Vagina (tissue), 2 donors: ENCODE results near the gene GTPBP6. TPM values are rescaled to one million over a fixed set of nuclear protein-coding genes. Genes with fewer than 3 reads are reported as not detected.

Source experiments
- DNase-seq, 2 donors: peaks; one replicate each; pipeline ENCODE4 v3.0.0-alpha.2; 2017; ENCODE audit errors: extremely low spot score in 2 of 2
- H3K27ac ChIP-seq: fragments of 200-600 bp; sonication (generic); one replicate; pipeline ENCODE4 v1.5.1; 2019
- H3K27me3 ChIP-seq: fragments of 200-600 bp; sonication (generic); one replicate; pipeline ENCODE4 v1.5.1; 2019
- H3K36me3 ChIP-seq, 2 donors: fragments of 200-600 bp; sonication (generic); one replicate each; pipeline ENCODE4 v1.5.1; 2017 to 2019
- H3K4me1 ChIP-seq: fragments of 200-600 bp; sonication (generic); one replicate; pipeline ENCODE4 v1.5.1; 2019
- H3K4me3 ChIP-seq, 2 donors: fragments of 200-600 bp; sonication (generic); 1 replicate in 1 of 2; 2 replicates in 1 of 2; pipeline ENCODE4 v1.5.1; 2016 to 2019
- H3K9me3 ChIP-seq: fragments of 200-600 bp; sonication (generic); one replicate; pipeline ENCODE4 v1.5.1; 2019
- CTCF ChIP-seq, 3 experiments: fragments of 450-650 bp in 2 of 3; fragments of 200-600 bp in 1 of 3; sonication (generic) in 1 of 3; IDR thresholded peaks; one replicate each; pipeline ENCODE4 v1.5.1; 2017 to 2019; ENCODE audit warnings: antibody characterized with exemption in 3 of 3, mild to moderate bottlenecking in 2 of 3, moderate library complexity in 2 of 3
- POLR2A ChIP-seq, 2 donors: fragments of 450-650 bp; IDR thresholded peaks; one replicate each; pipeline ENCODE4 v1.6.1; 2017; ENCODE audit warnings: antibody characterized with exemption in 2 of 2, mild to moderate bottlenecking in 2 of 2, moderate library complexity in 2 of 2
- POLR2AphosphoS5 ChIP-seq, 2 donors: sonication (generic); formaldehyde crosslinking; IDR thresholded peaks; one replicate each; pipeline ENCODE4 v1.9.0; 2017; ENCODE audit warnings: antibody characterized with exemption in 2 of 2, mild to moderate bottlenecking in 2 of 2, low read depth in 1 of 2; ENCODE audit not compliant: insufficient read depth in 1 of 2
- intact Hi-C: fragments of 100-400 bp; cut with DNase I; formaldehyde crosslinking; loops from one replicate; pipeline ENCODE4 v1.15.1; 2023
- total RNA-seq: library from RNA; depleted of rRNA; stranded (reverse); fragments of >200 nt; gene quantifications from one replicate; pipeline ENCODE4 v1.2.3, GENCODE V29; 2016

The GTPBP6 gene
- total RNA-seq, 1 donor from 2014 or later, result 30.9 TPM

GRCh38 chrX:349196-349595 lies 30.6 kb upstream of the GTPBP6 start:
- no peak for TF ChIP-seq POLR2AphosphoS5 (IDR thresholded peaks at IDR 0.05; ENCODE audit: insufficient read depth in 1 of 2, low read depth in 1 of 2)
- no peak for TF ChIP-seq POLR2A (IDR thresholded peaks at IDR 0.05)
- no peak for TF ChIP-seq CTCF (IDR thresholded peaks at IDR 0.05)
- Histone ChIP-seq H3K4me1 (no peaks in the 10 kb centered on the region), H3K9me3 (no peaks in the 10 kb centered on the region), H3K36me3 (peaks cover 0 to 19% of the 10 kb centered on the region in 2 donors), H3K27ac (no peak overlapping the region), H3K27me3 (no peaks in the 10 kb centered on the region), H3K4me3 (no peak overlapping the region)
- DNase-seq, result no peak
- intact Hi-C loops, result no loop called here

- H3K9me3 ChIP-seq, result no peaks in the 10 kb centered on the region
- no peak for TF ChIP-seq POLR2AphosphoS5 (IDR thresholded peaks at IDR 0.05; ENCODE audit: insufficient read depth in 1 of 2, low read depth in 1 of 2)
- TF ChIP-seq CTCF (IDR thresholded peaks at IDR 0.05), result no peak
- no peak for TF ChIP-seq POLR2A (IDR thresholded peaks at IDR 0.05)
- H3K27ac ChIP-seq, result no peak overlapping the region
- DNase-seq, result no peak
- peaks cover 0 to 19% of the 10 kb centered on the region in 2 donors for H3K36me3 ChIP-seq
- H3K27me3 ChIP-seq, result no peaks in the 10 kb centered on the region
- no peak overlapping the region for H3K4me3 ChIP-seq
- intact Hi-C loops, result no loop called here
- H3K4me1 ChIP-seq, result no peaks in the 10 kb centered on the region
Measured at GRCh38 chrX:348461-349117, 30.0 kb upstream of the GTPBP6 start.

- no peak for TF ChIP-seq POLR2AphosphoS5 (IDR thresholded peaks at IDR 0.05; ENCODE audit: insufficient read depth in 1 of 2, low read depth in 1 of 2)
- TF ChIP-seq CTCF (IDR thresholded peaks at IDR 0.05), result no peak
- TF ChIP-seq POLR2A (IDR thresholded peaks at IDR 0.05), result no peak
- DNase-seq, result no peak
Measured at GRCh38 chrX:347351-348117, 28.9 kb upstream of the GTPBP6 start.

GRCh38 chrX:346034-346813 lies 27.6 kb upstream of the GTPBP6 start:
- intact Hi-C loops, result no loop called here
- Histone ChIP-seq H3K4me1 (no peaks in the 10 kb centered on the region), H3K27ac (no peak overlapping the region), H3K9me3 (no peaks in the 10 kb centered on the region), H3K36me3 (peaks cover 0 to 19% of the 10 kb centered on the region in 2 donors), H3K27me3 (no peaks in the 10 kb centered on the region), H3K4me3 (no peak overlapping the region)
- TF ChIP-seq POLR2A (IDR thresholded peaks at IDR 0.05) (no peak), POLR2AphosphoS5 (IDR thresholded peaks at IDR 0.05; ENCODE audit: insufficient read depth in 1 of 2, low read depth in 1 of 2) (no peak), CTCF (IDR thresholded peaks at IDR 0.05) (no peak)
- DNase-seq, result no peak

More at GRCh38 chrX:347351-348117, 28.9 kb upstream of the GTPBP6 start:
- Histone ChIP-seq H3K27ac (no peak overlapping the region), H3K9me3 (no peaks in the 10 kb centered on the region), H3K4me3 (no peak overlapping the region), H3K36me3 (peaks cover 0 to 19% of the 10 kb centered on the region in 2 donors), H3K4me1 (no peaks in the 10 kb centered on the region), H3K27me3 (no peaks in the 10 kb centered on the region)
- intact Hi-C loops, result no loop called here
